ENCODE measurements around the gene CST4.
A peak's percentile ranks its signal among the peaks of the same experiment; 100 is the strongest.
"Not testable (repeated sequence)": the region's sequence is repeated elsewhere in the genome, so short reads cannot be mapped to it uniquely, and the experiment has no call there.

CST4 gene, protein sequence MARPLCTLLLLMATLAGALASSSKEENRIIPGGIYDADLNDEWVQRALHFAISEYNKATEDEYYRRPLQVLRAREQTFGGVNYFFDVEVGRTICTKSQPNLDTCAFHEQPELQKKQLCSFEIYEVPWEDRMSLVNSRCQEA

GRCh38 chr20:23688684-23689398 lies at the start of gene CST4:
CST4 (minus strand) TSS chr20:23689038; CDS start chr20:23688969, 69 bp downstream.
- DNase-seq (ENCODE audit: low read depth); H3K4me3 ChIP-seq (replicated peaks; ENCODE audit: low read depth, low read length): not testable (repeated sequence)

GRCh38 chr20:23735391-23735790 lies 46.6 kb upstream of the CST4 start:
- not testable (repeated sequence) for DNase-seq (ENCODE audit: low read depth)

DNA sequence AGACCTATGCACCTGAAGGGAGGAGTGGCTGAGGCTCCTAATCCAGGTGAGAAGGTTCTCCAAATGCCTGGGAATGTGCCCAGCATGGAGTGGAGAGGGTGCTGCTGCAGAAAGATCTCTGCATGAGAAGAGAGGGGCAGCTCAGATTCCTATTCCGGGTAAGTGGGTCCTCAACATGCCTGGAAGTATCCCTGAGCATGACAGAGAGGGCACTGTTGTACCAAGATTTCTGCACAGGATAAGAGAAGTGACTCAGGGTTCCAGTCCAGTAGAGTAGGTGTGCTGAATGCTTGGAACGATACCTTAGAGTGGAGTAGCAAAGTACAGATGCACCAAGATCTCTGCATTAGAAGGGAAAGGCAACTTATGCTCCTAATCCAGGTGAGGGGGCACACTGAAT lies 46.1 kb upstream of the CST4 start:
- H3K4me3 ChIP-seq (replicated peaks; ENCODE audit: low read depth, low read length); DNase-seq (ENCODE audit: low read depth): not testable (repeated sequence)

More at GRCh38 chr20:23735391-23735790, 46.6 kb upstream of the CST4 start:
- not testable (repeated sequence) for H3K4me3 ChIP-seq (replicated peaks; ENCODE audit: low read depth, low read length)

GRCh38 chr20:23734440-23734839 lies 45.6 kb upstream of the CST4 start:
- DNase-seq (ENCODE audit: low read depth); H3K4me3 ChIP-seq (replicated peaks; ENCODE audit: low read depth, low read length): not testable (repeated sequence)

GRCh38 chr20:23727016-23727415 lies 38.2 kb upstream of the CST4 start:
- H3K4me3 ChIP-seq (replicated peaks; ENCODE audit: low read depth, low read length), result no peak overlapping the region
- no peak for DNase-seq (ENCODE audit: low read depth)
- no peak for TF ChIP-seq CTCF (IDR thresholded peaks at IDR 0.05; ENCODE audit: low read length, missing control alignments)

- TF ChIP-seq CTCF (IDR thresholded peaks at IDR 0.05; ENCODE audit: low read length, missing control alignments), result no peak
Observed at GRCh38 chr20:23725102-23725501, 36.3 kb upstream of the CST4 start.

DNA sequence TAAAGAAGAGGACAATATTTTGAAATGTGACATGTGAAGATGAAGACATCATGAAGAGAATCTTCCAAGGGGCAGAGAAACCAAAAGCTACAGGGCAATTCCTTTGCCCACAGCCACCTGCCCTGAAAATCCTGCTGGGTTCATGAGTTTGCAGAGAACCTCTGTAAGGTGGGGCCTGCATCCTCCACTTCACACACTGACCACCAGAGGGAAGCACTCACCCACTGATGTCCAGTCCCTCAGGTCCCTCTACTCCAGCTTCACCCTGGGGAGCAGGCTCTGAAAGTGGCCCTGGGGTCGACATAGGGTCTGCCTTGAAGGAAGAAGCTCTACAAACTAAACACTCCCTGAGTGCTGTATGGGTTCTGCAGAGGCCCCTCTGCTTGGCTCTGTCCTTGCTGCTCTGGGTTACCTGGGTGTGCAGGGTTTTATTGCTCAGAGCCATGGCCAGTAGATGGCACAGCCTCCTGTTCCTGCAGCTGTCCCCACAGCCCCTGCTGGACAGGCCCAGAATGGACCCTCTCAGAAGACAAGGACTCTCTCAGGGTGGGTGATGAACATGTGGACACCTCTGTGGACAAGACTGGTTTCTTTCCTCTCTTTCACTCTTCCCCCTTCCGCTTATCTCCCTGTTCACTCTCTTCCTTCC lies 34.9 kb upstream of the CST4 start:
- H3K4me3 ChIP-seq (replicated peaks; ENCODE audit: low read depth, low read length), result not testable (repeated sequence)
- peak; percentile 39 for DNase-seq (ENCODE audit: low read depth)
- TF ChIP-seq CTCF (IDR thresholded peaks at IDR 0.05; ENCODE audit: low read length, missing control alignments), result peak; percentile 48

More at GRCh38 chr20:23725102-23725501, 36.3 kb upstream of the CST4 start:
- H3K4me3 ChIP-seq (replicated peaks; ENCODE audit: low read depth, low read length), result no peak overlapping the region
- DNase-seq (ENCODE audit: low read depth), result no peak

DNA sequence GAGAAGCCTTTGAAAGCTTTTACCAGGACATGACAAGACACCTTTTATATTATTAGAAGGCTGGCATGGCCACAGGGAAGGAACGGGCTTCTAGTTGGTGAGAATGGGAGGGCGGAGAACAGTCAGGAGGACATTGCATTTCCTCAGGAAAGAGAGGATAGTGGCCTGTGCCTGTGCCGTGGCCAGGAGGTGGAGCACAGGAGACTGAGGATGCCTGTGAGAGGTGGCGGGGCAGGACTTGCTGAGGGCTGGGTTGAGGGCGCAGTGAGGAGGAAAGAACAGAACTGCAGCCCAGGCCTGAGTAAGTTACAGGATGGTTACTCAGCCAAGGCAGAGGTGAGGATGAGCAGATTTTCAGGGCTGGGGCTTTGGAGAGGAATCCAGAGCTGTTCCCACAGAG lies 34.0 kb upstream of the CST4 start:
- H3K4me3 ChIP-seq (replicated peaks; ENCODE audit: low read depth, low read length); DNase-seq (ENCODE audit: low read depth): not testable (repeated sequence)

DNA sequence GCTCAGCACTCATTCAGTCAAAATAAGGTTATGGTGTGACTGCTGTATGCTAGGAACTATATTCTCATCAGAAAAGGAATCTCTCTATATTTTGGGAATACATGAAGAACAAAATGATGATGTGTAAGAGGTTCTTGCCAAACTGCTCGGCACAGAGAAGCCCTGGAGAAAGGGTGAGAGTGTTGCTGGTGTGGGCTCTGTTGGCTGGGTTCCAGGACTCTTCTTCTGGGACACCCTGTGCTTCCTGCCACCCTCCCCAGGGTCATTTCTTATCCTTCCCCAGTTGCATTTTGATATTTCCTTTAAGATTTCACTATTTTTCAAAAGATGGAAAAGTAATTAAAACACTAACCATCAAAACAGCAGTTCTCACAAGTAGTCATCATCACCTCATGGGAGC lies 33.1 kb upstream of the CST4 start:
- no peak overlapping the region for H3K4me3 ChIP-seq (replicated peaks; ENCODE audit: low read depth, low read length)
- no peak for DNase-seq (ENCODE audit: low read depth)
- TF ChIP-seq CTCF (IDR thresholded peaks at IDR 0.05; ENCODE audit: low read length, missing control alignments), result no peak

- not testable (repeated sequence) for DNase-seq (ENCODE audit: low read depth); H3K4me3 ChIP-seq (replicated peaks; ENCODE audit: low read depth, low read length)
Observed at GRCh38 chr20:23719351-23719750, 30.5 kb upstream of the CST4 start.

DNA sequence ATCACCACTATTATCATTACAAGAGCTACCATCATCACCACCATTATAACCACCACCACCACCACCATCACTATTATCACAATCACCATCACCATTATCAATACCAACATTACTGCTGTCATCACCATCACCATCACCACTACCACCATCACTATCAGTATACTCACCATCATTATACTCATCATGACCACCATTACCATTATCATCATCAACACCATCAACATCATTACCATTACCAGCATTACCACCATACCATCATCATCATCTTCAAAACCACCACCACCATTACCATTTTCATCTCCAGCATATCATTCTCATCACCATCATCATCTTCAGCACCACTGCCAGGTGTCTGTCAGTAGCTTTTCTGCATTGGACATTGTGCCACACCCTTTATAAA lies 22.9 kb upstream of the CST4 start:
- DNase-seq (ENCODE audit: low read depth); H3K4me3 ChIP-seq (replicated peaks; ENCODE audit: low read depth, low read length): not testable (repeated sequence)
